GM18499 (cell line): Measurements from ENCODE around the gene C21orf91.
"Not testable (repeated sequence)": the region's sequence is repeated elsewhere in the genome, so short reads cannot be mapped to it uniquely, and the experiment has no call there.

Source experiments
- ATAC-seq: cut with Tn5 transposase; IDR thresholded peaks from one replicate; pipeline ENCODE4 v1.9.1; 2021; ENCODE audit warnings: moderate number of reproducible peaks; ENCODE audit not compliant: insufficient read depth, unreplicated experiment

Gene C21orf91

GRCh38 chr21:17781524-17781923 is 37.6 kb downstream of the C21orf91 start:
- no peak for ATAC-seq

GRCh38 chr21:17780539-17780938 is 38.6 kb downstream of the C21orf91 start:
- ATAC-seq = peak; percentile 27

- ATAC-seq = no peak
Measured at GRCh38 chr21:17779980-17780379, 39.2 kb downstream of the C21orf91 start.

GRCh38 chr21:17779496-17779895 is 39.7 kb downstream of the C21orf91 start:
- no peak for ATAC-seq

- no peak for ATAC-seq
Measured at GRCh38 chr21:17777072-17777765, 41.9 kb downstream of the C21orf91 start.

- peak; percentile 57 for ATAC-seq
Measured at GRCh38 chr21:17775431-17776126, 43.6 kb downstream of the C21orf91 start.

GRCh38 chr21:17775021-17775420 is 44.1 kb downstream of the C21orf91 start:
- not testable (repeated sequence) for ATAC-seq

GRCh38 chr21:17769447-17769845 is 49.7 kb downstream of the C21orf91 start:
- no peak for ATAC-seq

GRCh38 chr21:17768840-17769446 is 50.2 kb downstream of the C21orf91 start:
- ATAC-seq = no peak

GRCh38 chr21:17765207-17765606 is 53.9 kb downstream of the C21orf91 start:
- ATAC-seq = no peak

- no peak for ATAC-seq
Measured at GRCh38 chr21:17763288-17764037, 55.7 kb downstream of the C21orf91 start.

GRCh38 chr21:17759511-17760178 is 59.5 kb downstream of the C21orf91 start:
- no peak for ATAC-seq

GRCh38 chr21:17758683-17759082 is 60.5 kb downstream of the C21orf91 start:
- ATAC-seq = no peak

- ATAC-seq = no peak
Measured at GRCh38 chr21:17757671-17758070, 61.5 kb downstream of the C21orf91 start.

GRCh38 chr21:17753736-17754135 is 65.4 kb downstream of the C21orf91 start:
- ATAC-seq = no peak

- ATAC-seq = no peak
Measured at GRCh38 chr21:17752171-17752570, 67.0 kb downstream of the C21orf91 start.

- no peak for ATAC-seq
Measured at GRCh38 chr21:17746920-17747319, 72.2 kb downstream of the C21orf91 start.

GRCh38 chr21:17745086-17745485 is 74.1 kb downstream of the C21orf91 start:
- no peak for ATAC-seq

- no peak for ATAC-seq
Measured at GRCh38 chr21:17742940-17743592, 76.1 kb downstream of the C21orf91 start.

- no peak for ATAC-seq
Measured at GRCh38 chr21:17742181-17742580, 77.0 kb downstream of the C21orf91 start.
